Colonic mucosa (tissue), 4 donors: Measurements from ENCODE around the gene WDFY4. TPM values are rescaled to one million over a fixed set of nuclear protein-coding genes. Genes with fewer than 3 reads are reported as not detected.

Experiments used
- DNase-seq: peaks from one replicate; pipeline ENCODE4 v3.0.0-alpha.2; 2020
- H3K27ac ChIP-seq: fragments of 200-600 bp; one replicate; pipeline ENCODE4 v1.8.0; 2021
- H3K27me3 ChIP-seq: fragments of 200-600 bp; one replicate; pipeline ENCODE4 v1.8.0; 2021
- H3K36me3 ChIP-seq: fragments of 200-600 bp; one replicate; pipeline ENCODE4 v1.8.0; 2021
- H3K4me1 ChIP-seq: fragments of 200-600 bp; one replicate; pipeline ENCODE4 v1.8.0; 2021; ENCODE audit warnings: mild to moderate bottlenecking
- H3K4me3 ChIP-seq: fragments of 200-600 bp; one replicate; pipeline ENCODE4 v1.8.0; 2021
- H3K9ac ChIP-seq, 2 donors: one replicate each; pipeline ENCODE4 v1.7.0; 2013; ENCODE audit warnings: control low read depth in 2 of 2, low read depth in 2 of 2, low read length in 2 of 2
- H3K9me3 ChIP-seq: fragments of 200-600 bp; one replicate; pipeline ENCODE4 v1.8.0; 2021
- CTCF ChIP-seq: fragments of 200-600 bp; IDR thresholded peaks from one replicate; pipeline ENCODE4 v1.8.0; 2022; ENCODE audit warnings: antibody characterized with exemption, mild to moderate bottlenecking
- intact Hi-C: fragments of 100-400 bp; cut with DNase I; formaldehyde crosslinking; loops from one replicate; pipeline ENCODE4 v1.14.1; 2022
- total RNA-seq, 2 donors: library from RNA; stranded (reverse); fragmentation: NEBNext Ultra II Directional in 1 of 2; extraction: Animal tissue kit (Norgen Biotek cat#: 25700) in 1 of 2; gene quantifications; one replicate each; pipeline ENCODE4 v1.2.1, GENCODE V29; 2021
- donor health status: healthy.
- donor health status: DM: no; HTN: no; CAD: no.
- donor health status: DM: no; HTN: no; CAD: no.

The WDFY4 gene
- total RNA-seq, 2 donors from 2014 or later = 1.5 to 1.6 TPM

GRCh38 chr10:48880016-48880705, 195.5 kb downstream of the WDFY4 start:
- Histone ChIP-seq H3K4me1 (no peaks in the 10 kb centered on the region), H3K27me3 (no peaks in the 10 kb centered on the region), H3K9me3 (no peaks in the 10 kb centered on the region), H3K36me3 (no peaks in the 10 kb centered on the region), H3K4me3 (no peak overlapping the region), H3K9ac (no peak overlapping the region), H3K27ac (no peak overlapping the region)
- no peak for DNase-seq
- TF ChIP-seq CTCF = no peak
- intact Hi-C loops = loop anchor here (10.0 kb wide), 1 partner anchor 635 kb away; no protein-coding TSS in a partner anchor

- TF ChIP-seq CTCF = no peak
- Histone ChIP-seq H3K4me3 (no peak overlapping the region), H3K9ac (peak overlapping the region in 1 of 2 donors; percentile 12), H3K4me1 (no peaks in the 10 kb centered on the region), H3K36me3 (no peaks in the 10 kb centered on the region), H3K27me3 (no peaks in the 10 kb centered on the region), H3K9me3 (no peaks in the 10 kb centered on the region), H3K27ac (no peak overlapping the region)
- intact Hi-C loops = loop anchor here (10.0 kb wide), 1 partner anchor 633 kb away; no protein-coding TSS in a partner anchor
- no peak for DNase-seq
These were observed 197.3 kb downstream of the WDFY4 start for GRCh38 chr10:48881937-48882336.

GRCh38 chr10:48882881-48883280, 198.2 kb downstream of the WDFY4 start:
- no peak overlapping the region for H3K9ac ChIP-seq
- no peak for DNase-seq
- TF ChIP-seq CTCF = no peak
- H3K27me3 ChIP-seq = no peaks in the 10 kb centered on the region
- no peaks in the 10 kb centered on the region for H3K9me3 ChIP-seq
- H3K36me3 ChIP-seq = no peaks in the 10 kb centered on the region
- no peak overlapping the region for H3K27ac ChIP-seq
- intact Hi-C loops = loop anchor here (10.0 kb wide), 1 partner anchor 632 kb away; no protein-coding TSS in a partner anchor
- no peak overlapping the region for H3K4me3 ChIP-seq
- no peaks in the 10 kb centered on the region for H3K4me1 ChIP-seq

GRCh38 chr10:48883701-48884100, 199.0 kb downstream of the WDFY4 start:
- no peak for TF ChIP-seq CTCF
- Histone ChIP-seq H3K4me3 (no peak overlapping the region), H3K27ac (no peak overlapping the region), H3K9me3 (no peaks in the 10 kb centered on the region), H3K9ac (no peak overlapping the region), H3K27me3 (no peaks in the 10 kb centered on the region), H3K4me1 (no peaks in the 10 kb centered on the region), H3K36me3 (no peaks in the 10 kb centered on the region)
- intact Hi-C loops = loop anchor here (10.0 kb wide), 1 partner anchor 631 kb away; no protein-coding TSS in a partner anchor
- no peak for DNase-seq

- Histone ChIP-seq H3K4me3 (no peak overlapping the region), H3K4me1 (no peaks in the 10 kb centered on the region), H3K9me3 (no peaks in the 10 kb centered on the region), H3K27ac (no peak overlapping the region), H3K27me3 (no peaks in the 10 kb centered on the region), H3K9ac (no peak overlapping the region), H3K36me3 (no peaks in the 10 kb centered on the region)
- DNase-seq = no peak
- intact Hi-C loops = loop anchor here (5.0 to 10.0 kb wide), 2 partner anchors 278 to 630 kb away; no protein-coding TSS in a partner anchor
- TF ChIP-seq CTCF = no peak
These were observed 199.7 kb downstream of the WDFY4 start for GRCh38 chr10:48884179-48885045.
